Activated T-cell treated with anti-CD3 and anti-CD28 coated beads, Interleukin-2, amount 50 U/mL, for 72 hours (primary cell): ENCODE measurements around the gene RPTOR. TPM values are rescaled to one million over a fixed set of nuclear protein-coding genes. Genes with fewer than 3 reads are reported as not detected.

Source experiments
- ATAC-seq, 2 donors: fragments of 150-1000 bp; cut with Tn5 transposase; replicated peaks in 1 of 2; 2 replicates each; pipeline ENCODE4 v1.10.0; 2021; ENCODE audit warnings: moderate library complexity in 2 of 2, mild to moderate bottlenecking in 1 of 2
- DNase-seq, 2 donors: peaks; one replicate each; pipeline ENCODE4 v3.0.0; 2021 to 2022; ENCODE audit warnings: mixed read lengths in 1 of 2
- H3K27ac Mint-ChIP-seq: one replicate; pipeline ENCODE4 v1.8.0; 2022; ENCODE audit warnings: mild to moderate bottlenecking, moderate library complexity, mixed read lengths
- H3K27me3 Mint-ChIP-seq: one replicate; pipeline ENCODE4 v1.8.0; 2022; ENCODE audit warnings: low read depth, mixed read lengths
- H3K36me3 Mint-ChIP-seq, 2 donors: one replicate each; pipeline ENCODE4 v1.8.0; 2022; ENCODE audit warnings: mixed read lengths in 2 of 2, mild to moderate bottlenecking in 1 of 2; ENCODE audit not compliant: insufficient read depth in 2 of 2
- H3K4me1 Mint-ChIP-seq: one replicate; pipeline ENCODE4 v1.8.0; 2022; ENCODE audit warnings: low read depth, mixed read lengths
- H3K4me3 Mint-ChIP-seq, 2 donors: one replicate each; pipeline ENCODE4 v1.8.0; 2022; ENCODE audit warnings: mild to moderate bottlenecking in 2 of 2, mixed read lengths in 2 of 2, moderate library complexity in 2 of 2
- H3K9me3 Mint-ChIP-seq, 2 donors: one replicate each; pipeline ENCODE4 v1.8.0; 2022; ENCODE audit warnings: mixed read lengths in 2 of 2
- total RNA-seq, 2 donors: library from RNA; stranded (reverse); gene quantifications; one replicate each; pipeline ENCODE4 v1.2.3, GENCODE V29; 2022

The RPTOR gene
- total RNA-seq, 2 donors from 2014 or later, result 50.8 to 62.0 TPM

DNA sequence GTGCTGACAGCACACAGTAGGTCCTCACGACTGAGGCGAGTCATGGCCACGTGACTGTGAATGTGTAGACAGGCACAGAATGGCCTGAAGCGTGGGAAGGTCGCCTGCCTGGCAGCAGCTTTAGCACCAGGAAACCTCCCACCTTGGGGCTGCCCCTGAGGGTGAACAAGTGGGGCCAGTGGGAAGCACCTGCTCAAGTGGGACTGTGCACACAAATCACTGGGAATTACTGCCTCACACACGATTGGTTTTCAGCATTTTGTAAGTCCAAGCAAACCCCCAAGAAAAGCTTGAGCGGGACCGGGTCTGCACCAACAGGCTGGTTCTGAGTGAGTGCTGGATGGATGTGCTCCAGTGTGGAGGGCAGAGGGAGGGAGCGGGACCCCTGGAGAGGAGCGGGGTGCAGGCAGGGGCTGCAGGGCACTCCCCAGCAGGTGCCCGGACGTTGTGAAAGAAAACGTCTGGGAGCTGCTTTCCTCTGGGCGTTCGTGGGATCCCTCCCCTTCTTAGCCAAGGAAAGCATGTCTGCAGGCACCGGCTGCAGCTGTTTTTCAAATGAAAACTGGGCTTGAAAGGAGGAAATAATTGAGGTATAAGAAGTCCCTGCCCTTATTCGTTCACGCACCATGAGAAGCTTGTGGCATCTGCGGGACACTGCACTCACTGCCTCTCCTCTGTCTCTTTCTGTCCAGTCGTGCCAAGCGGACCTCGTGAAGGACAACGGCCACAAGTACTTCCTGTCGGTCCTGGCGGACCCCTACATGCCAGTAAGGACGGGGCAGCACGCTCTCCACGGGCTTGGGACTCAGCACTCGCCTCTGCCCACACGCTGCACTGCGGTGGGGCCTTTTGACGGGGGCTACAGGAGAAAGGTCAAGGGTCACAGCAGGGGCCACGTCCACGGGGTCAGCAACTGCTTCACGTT lies 335.3 kb downstream of the RPTOR start:
- peaks cover 0 to 2% of the 10 kb centered on the region in 2 donors for H3K9me3 Mint-ChIP-seq
- H3K4me3 Mint-ChIP-seq, result peak overlapping the region in 1 of 2 donors; percentile 57
- H3K27ac Mint-ChIP-seq, result no peak overlapping the region
- H3K27me3 Mint-ChIP-seq, result no peaks in the 10 kb centered on the region
- peaks cover 65% of the 10 kb centered on the region for H3K4me1 Mint-ChIP-seq
- ATAC-seq (no peak), DNase-seq (no peak)
- peaks cover 11 to 32% of the 10 kb centered on the region in 2 donors for H3K36me3 Mint-ChIP-seq

DNA sequence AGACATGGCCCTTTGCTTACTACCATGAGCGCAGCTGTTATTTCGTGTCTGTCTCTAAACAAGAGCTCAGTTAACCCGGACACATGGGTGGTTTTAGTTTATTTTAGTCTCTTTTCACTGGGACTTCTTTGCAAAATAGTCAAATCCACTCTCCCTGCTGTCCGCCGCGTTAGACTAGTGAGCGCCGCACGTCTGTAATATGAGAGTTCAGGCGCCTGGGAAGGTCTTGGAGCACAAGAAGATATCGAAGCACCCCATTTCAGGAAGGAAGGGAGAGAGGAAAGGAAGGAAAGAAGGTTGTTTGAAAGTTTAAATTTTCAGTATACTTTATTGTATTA lies 336.0 kb downstream of the RPTOR start:
- H3K27me3 Mint-ChIP-seq, result no peaks in the 10 kb centered on the region
- no peak overlapping the region for H3K27ac Mint-ChIP-seq
- peaks cover 11 to 26% of the 10 kb centered on the region in 2 donors for H3K36me3 Mint-ChIP-seq
- H3K4me3 Mint-ChIP-seq, result no peak overlapping the region
- ATAC-seq (no peak), DNase-seq (no peak)
- H3K9me3 Mint-ChIP-seq, result peaks cover 0 to 2% of the 10 kb centered on the region in 2 donors
- peaks cover 60% of the 10 kb centered on the region for H3K4me1 Mint-ChIP-seq

DNA sequence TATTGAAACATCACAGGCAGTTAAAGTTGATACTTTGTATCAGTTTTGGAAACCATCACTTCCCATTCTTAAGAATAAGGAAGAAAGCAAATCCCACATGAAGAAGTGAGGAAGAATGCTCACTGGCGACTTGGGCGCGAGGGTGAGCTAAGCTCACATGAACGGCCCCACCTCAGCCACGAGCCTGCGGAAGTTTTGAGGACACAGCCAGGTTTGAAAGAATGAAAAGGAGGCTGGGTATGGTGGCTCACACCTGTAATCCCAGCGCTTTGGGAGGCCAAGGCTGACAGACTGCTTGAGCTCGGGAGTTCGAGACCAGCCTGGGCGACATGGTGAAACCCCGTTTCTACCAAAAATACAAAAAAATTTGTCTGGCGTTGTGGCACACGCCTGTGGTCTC lies 336.7 kb downstream of the RPTOR start:
- Mint-ChIP-seq H3K4me3 (no peak overlapping the region), H3K4me1 (peaks cover 60% of the 10 kb centered on the region), H3K27ac (no peak overlapping the region), H3K36me3 (peaks cover 11 to 28% of the 10 kb centered on the region in 2 donors), H3K9me3 (peaks cover 0 to 2% of the 10 kb centered on the region in 2 donors), H3K27me3 (no peaks in the 10 kb centered on the region)
- DNase-seq (no peak), ATAC-seq (no peak)

DNA sequence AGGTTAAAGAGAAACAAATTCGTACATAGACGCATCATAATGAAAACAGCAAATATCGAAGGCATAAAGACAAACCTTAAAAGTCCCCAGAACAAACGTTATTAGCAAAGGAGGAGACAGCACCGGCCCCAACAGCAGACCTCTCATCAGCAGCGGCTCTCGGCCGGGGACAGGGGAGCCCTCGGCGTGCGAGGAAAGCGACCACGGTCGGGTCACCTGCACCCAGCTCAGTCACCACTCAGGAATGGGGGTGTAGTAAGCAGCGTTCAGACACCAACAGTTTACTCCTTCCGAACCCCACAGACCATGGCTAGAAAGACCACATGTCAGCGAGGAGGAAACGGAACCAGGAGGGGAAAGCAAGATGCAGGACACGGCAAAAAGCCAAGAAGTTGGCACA lies 337.7 kb downstream of the RPTOR start:
- H3K9me3 Mint-ChIP-seq, result no peaks in the 10 kb centered on the region

DNA sequence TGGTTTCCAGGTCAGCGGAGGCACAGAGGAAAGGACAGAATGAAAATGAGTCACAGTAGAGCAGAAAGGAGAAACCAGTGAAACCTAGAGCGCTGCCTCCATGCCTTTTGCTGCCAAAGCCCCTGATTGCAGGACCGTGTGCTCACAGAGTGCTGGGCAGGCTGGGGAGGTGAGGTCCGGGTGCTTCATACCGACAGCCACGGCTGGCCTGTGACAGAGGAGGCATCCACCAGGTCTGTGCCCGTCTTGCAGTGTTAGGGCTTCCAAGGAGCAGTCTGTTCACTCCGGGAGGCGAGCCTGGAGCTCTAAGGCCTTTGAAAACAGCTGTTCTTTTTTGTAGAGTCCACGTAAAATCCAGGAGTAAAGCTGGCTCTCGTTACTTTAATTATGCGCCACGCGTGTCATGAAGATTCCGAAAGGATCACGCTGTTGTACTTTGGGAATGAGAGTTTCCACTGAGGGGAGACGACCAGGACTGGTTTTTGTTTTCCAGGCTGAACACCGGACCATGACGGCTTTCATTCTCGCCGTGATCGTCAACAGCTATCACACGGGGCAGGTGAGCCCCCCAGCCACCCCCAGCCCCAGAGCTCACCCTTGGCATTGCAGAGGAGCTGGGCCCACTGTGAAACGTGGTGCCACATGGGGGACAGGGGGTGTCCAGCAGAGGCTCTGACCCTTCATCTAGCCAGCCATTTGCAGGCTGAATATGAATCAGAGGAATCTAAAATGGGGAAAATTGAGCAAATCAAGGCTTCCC lies 338.5 kb downstream of the RPTOR start:
- no peaks in the 10 kb centered on the region for H3K27me3 Mint-ChIP-seq
- H3K9me3 Mint-ChIP-seq, result no peaks in the 10 kb centered on the region
- peaks cover 46% of the 10 kb centered on the region for H3K4me1 Mint-ChIP-seq
- no peak overlapping the region for H3K4me3 Mint-ChIP-seq
- no peak for ATAC-seq
- H3K36me3 Mint-ChIP-seq, result peaks cover 6 to 21% of the 10 kb centered on the region in 2 donors
- H3K27ac Mint-ChIP-seq, result no peak overlapping the region
- DNase-seq, result no peak

More for the DNA sequence above, 337.7 kb downstream of the RPTOR start:
- ATAC-seq (no peak), DNase-seq (no peak)
- no peak overlapping the region for H3K27ac Mint-ChIP-seq
- no peak overlapping the region for H3K4me3 Mint-ChIP-seq
- peaks cover 54% of the 10 kb centered on the region for H3K4me1 Mint-ChIP-seq
- no peaks in the 10 kb centered on the region for H3K27me3 Mint-ChIP-seq
- H3K36me3 Mint-ChIP-seq, result peaks cover 6 to 21% of the 10 kb centered on the region in 2 donors

- no peak for DNase-seq
- Mint-ChIP-seq H3K27ac (no peak overlapping the region), H3K9me3 (no peaks in the 10 kb centered on the region), H3K4me1 (peaks cover 48% of the 10 kb centered on the region), H3K27me3 (no peaks in the 10 kb centered on the region), H3K4me3 (no peak overlapping the region), H3K36me3 (peaks cover 6 to 21% of the 10 kb centered on the region in 2 donors)
- no peak for ATAC-seq
Observed at GRCh38 chr17:80883831-80884735, 339.4 kb downstream of the RPTOR start.

DNA sequence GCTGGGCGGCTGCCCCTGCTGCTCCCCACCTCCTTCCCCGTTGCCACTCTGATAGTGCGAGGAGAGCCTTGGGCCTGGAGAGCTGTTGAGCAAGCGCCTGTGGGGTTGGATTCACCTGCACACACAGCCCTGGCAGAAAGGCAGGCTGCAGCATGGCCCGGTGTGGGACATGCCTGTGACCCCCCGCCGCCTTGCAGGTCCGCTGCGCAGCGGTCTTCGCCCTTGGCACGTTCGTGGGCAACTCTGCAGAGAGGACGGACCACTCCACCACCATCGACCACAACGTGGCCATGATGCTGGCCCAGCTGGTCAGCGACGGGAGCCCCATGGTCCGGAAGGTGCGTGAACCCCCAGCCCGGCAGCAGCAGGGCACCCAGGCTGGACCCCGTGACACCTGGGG lies 340.2 kb downstream of the RPTOR start:
- peaks cover 46% of the 10 kb centered on the region for H3K4me1 Mint-ChIP-seq
- H3K27ac Mint-ChIP-seq, result no peak overlapping the region
- no peak overlapping the region for H3K4me3 Mint-ChIP-seq
- H3K9me3 Mint-ChIP-seq, result no peaks in the 10 kb centered on the region
- DNase-seq (no peak), ATAC-seq (no peak)
- peaks cover 4 to 18% of the 10 kb centered on the region in 2 donors for H3K36me3 Mint-ChIP-seq
- no peaks in the 10 kb centered on the region for H3K27me3 Mint-ChIP-seq

DNA sequence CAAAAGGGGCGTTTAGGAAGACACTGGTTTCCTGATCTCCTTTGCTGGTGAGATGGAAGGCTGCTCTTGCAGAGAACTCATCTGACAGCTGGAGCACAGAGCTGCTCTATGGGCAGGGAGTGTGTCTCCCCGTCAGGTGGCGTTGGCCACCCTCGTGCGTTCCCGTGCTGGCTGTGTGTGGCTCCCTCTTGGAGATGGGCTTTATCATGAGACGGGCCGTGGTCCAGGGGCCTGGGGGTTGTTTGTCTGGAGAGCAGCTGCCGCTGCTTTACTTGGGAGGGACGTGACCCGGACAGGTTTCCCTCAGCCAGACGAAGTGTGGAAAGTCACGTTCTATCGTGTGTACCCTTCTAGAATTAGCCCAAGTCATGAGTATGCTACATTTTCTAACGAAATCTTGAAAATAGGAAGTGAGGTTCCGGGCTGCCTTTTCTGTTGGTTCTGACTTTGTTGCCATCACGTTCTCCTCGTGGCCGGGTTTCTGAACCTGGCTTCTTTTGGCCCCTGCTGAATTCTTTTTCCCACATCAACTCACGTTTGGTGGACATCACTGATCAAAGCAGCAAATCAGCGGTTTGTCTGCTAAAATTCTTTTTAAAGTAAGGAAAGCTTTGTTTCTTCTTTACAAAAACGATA lies 341.4 kb downstream of the RPTOR start:
- ATAC-seq (no peak), DNase-seq (no peak)
- Mint-ChIP-seq H3K36me3 (peaks cover 8 to 19% of the 10 kb centered on the region in 2 donors), H3K4me1 (peaks cover 47% of the 10 kb centered on the region), H3K4me3 (no peak overlapping the region), H3K27me3 (no peaks in the 10 kb centered on the region), H3K27ac (no peak overlapping the region), H3K9me3 (no peaks in the 10 kb centered on the region)

DNA sequence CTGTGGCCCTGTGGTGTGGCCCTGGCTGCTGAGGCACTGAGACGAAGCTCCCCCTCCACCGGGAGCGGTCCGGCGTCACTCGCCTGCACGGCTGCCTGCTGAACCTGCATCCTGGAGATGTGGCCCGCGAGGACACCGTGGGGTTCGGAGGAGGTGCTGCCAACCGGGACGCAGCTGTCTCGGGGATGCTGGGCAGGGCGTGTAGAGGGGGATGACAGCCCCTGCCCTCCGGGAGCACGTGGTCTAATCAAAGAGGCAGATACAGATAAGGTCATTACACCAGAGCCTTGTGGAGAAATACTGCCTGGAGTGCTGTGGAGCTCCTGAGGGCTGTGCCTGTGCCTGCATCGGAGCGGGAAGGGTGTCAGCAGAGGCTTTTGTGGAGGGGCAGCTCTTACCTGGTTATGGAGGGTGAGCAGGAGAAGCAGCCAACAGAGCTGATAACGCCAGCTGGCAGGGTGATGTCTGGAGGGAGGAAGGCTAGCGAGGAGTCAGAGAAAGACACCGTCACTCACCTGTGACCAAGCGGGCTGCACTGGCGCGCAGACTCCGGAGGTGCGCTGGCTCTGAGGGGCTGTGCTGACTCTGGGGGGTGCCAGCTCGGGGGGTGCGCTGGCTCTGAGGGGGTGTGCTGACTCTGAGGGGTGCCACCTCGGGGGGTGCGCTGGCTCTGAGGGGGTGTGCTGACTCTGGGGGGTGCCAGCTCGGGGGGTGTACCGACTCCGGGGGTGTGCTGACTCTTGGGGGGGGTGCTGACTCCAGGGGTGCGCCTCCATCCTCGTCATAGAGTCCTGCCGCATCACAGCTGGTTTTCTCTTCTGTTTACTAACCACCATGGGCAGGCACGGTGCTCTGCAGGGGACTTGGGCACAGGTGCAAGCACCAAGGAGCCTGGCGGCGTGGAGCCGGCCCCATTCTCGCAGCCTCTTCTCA lies 342.3 kb downstream of the RPTOR start:
- no peak overlapping the region for H3K4me3 Mint-ChIP-seq

DNA sequence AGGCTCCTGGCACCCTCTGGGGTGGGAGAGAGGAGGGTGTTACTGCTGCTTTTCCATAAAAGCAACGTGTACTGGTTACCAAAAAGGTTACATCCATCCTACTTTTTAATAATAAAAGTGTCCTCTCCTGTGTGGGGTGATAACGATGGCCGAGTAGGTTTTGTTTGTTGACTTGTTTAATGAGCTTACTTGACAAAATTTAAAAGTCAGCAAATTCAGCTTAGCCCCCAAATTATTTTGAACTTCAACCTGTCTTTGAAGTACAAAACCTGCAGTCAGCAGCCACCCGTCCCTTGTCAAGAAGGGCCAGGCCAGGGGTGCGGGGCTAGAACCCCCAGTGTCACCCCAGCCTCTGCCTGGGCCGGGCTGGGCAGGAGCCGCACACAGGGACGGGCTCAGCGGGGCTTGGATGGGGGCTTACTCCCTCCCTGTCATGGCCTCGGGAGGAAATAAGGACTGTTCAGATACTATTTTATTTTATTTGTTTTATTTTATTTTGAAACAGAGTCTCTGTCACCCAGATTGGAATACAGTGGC lies 343.1 kb downstream of the RPTOR start:
- peaks cover 9 to 12% of the 10 kb centered on the region in 2 donors for H3K36me3 Mint-ChIP-seq
- no peak overlapping the region for H3K4me3 Mint-ChIP-seq
- H3K4me1 Mint-ChIP-seq, result peaks cover 49% of the 10 kb centered on the region
- no peaks in the 10 kb centered on the region for H3K27me3 Mint-ChIP-seq
- no peak for DNase-seq
- ATAC-seq, result no peak
- no peaks in the 10 kb centered on the region for H3K9me3 Mint-ChIP-seq
- no peak overlapping the region for H3K27ac Mint-ChIP-seq

More for the DNA sequence above, 342.3 kb downstream of the RPTOR start:
- ATAC-seq (no peak), DNase-seq (no peak)
- H3K4me1 Mint-ChIP-seq, result peaks cover 49% of the 10 kb centered on the region
- no peaks in the 10 kb centered on the region for H3K9me3 Mint-ChIP-seq
- peaks cover 9 to 15% of the 10 kb centered on the region in 2 donors for H3K36me3 Mint-ChIP-seq
- no peaks in the 10 kb centered on the region for H3K27me3 Mint-ChIP-seq
- H3K27ac Mint-ChIP-seq, result peak overlapping the region; percentile 43
